IMR-90 (cell line): ENCODE measurements around the gene GALNT12. TPM values are rescaled to one million over a fixed set of nuclear protein-coding genes. Genes with fewer than 3 reads are reported as not detected.

Experiments
- ATAC-seq: fragments of 200-7000 bp; cut with Tn5 transposase; 2 replicates; pipeline ENCODE4 v1.9.1; 2020; ENCODE audit warnings: low read depth, mild to moderate bottlenecking, moderate library complexity
- BruUV-seq: library from RNA; stranded (reverse); fragments of 400-500 nt; replicated peaks from 2 replicates; lab custom pipeline; 2021; lab: Mats Ljungman, UMichigan
- CTCF ChIA-PET: fragments of 300-600 bp; formaldehyde crosslinking; extraction: SDS; loops from one replicate; lab custom pipeline; 2021; ENCODE audit warnings: antibody characterized with exemption; lab: Yijun Ruan, JAX
- POLR2A ChIA-PET: fragments of 300-600 bp; sonication (Branson Sonifier 250); formaldehyde crosslinking; loops from one replicate; lab custom pipeline; 2022; ENCODE audit warnings: antibody characterized with exemption; ENCODE audit not compliant: unreplicated experiment; lab: Charles Lee
- DNase-seq: peaks from one replicate; pipeline ENCODE4 v3.0.0; 2013
- H2AFZ ChIP-seq: replicated peaks from 2 replicates; pipeline ENCODE3; 2013; ENCODE audit warnings: low read length, mild to moderate bottlenecking; ENCODE audit not compliant: poor library complexity
- H2AK5ac ChIP-seq: 2 replicates; pipeline ENCODE4 v1.6.1; 2013; ENCODE audit warnings: low read depth, low read length, inconsistent platforms
- H2AK9ac ChIP-seq: replicated peaks from 2 replicates; pipeline ENCODE3; 2013; ENCODE audit warnings: mild to moderate bottlenecking, low read depth, low read length, moderate library complexity; ENCODE audit not compliant: poor library complexity
- H2BK120ac ChIP-seq: 2 replicates; pipeline ENCODE4 v1.6.1; 2013; ENCODE audit warnings: low read depth, low read length, inconsistent platforms
- H2BK15ac ChIP-seq: 3 replicates; pipeline ENCODE4 v1.6.1; 2013; ENCODE audit warnings: low read depth, low read length, inconsistent platforms
- H2BK20ac ChIP-seq: 2 replicates; pipeline ENCODE4 v1.6.1; 2013; ENCODE audit warnings: low read depth, mild to moderate bottlenecking, inconsistent platforms, low read length, moderate library complexity
- H2BK5ac ChIP-seq: 2 replicates; pipeline ENCODE4 v1.6.1; 2013; ENCODE audit warnings: mild to moderate bottlenecking, low read depth, low read length, inconsistent platforms; ENCODE audit not compliant: poor library complexity, severe bottlenecking
- H3K14ac ChIP-seq: replicated peaks from 2 replicates; pipeline ENCODE4 v1.6.1; 2013; ENCODE audit warnings: low read depth, low read length, inconsistent platforms
- H3K18ac ChIP-seq: 2 replicates; pipeline ENCODE4 v1.6.1; 2013; ENCODE audit warnings: low read depth, low read length, control low read depth
- H3K23ac ChIP-seq: 2 replicates; pipeline ENCODE4 v1.6.1; 2013; ENCODE audit warnings: low read depth, low read length, inconsistent platforms
- H3K27ac ChIP-seq: 2 replicates; pipeline ENCODE4 v1.5.1; 2013; ENCODE audit warnings: mild to moderate bottlenecking, control low read depth, low read length; ENCODE audit not compliant: insufficient read depth
- H3K27me3 ChIP-seq: 2 replicates; pipeline ENCODE4 v1.6.1; 2013; ENCODE audit warnings: low read length; ENCODE audit not compliant: control insufficient read depth, insufficient read depth
- H3K36me3 ChIP-seq: 2 replicates; pipeline ENCODE4 v1.6.1; 2013; ENCODE audit warnings: low read length, mixed read lengths; ENCODE audit not compliant: control insufficient read depth, insufficient read depth
- H3K4ac ChIP-seq: 2 replicates; pipeline ENCODE4 v1.6.1; 2013; ENCODE audit warnings: low read depth, low read length, inconsistent platforms
- H3K4me1 ChIP-seq: 2 replicates; pipeline ENCODE4 v1.6.1; 2013; ENCODE audit warnings: low read length, mixed read lengths; ENCODE audit not compliant: control insufficient read depth, insufficient read depth
- H3K4me2 ChIP-seq: 2 replicates; pipeline ENCODE4 v1.6.1; 2013; ENCODE audit warnings: low read depth, mild to moderate bottlenecking, control low read depth, low read length, moderate library complexity
- H3K4me3 ChIP-seq: 2 replicates; pipeline ENCODE4 v1.5.1; 2013; ENCODE audit warnings: low read depth, mild to moderate bottlenecking, control low read depth, low read length, moderate library complexity; ENCODE audit not compliant: insufficient read depth
- H3K56ac ChIP-seq: 2 replicates; pipeline ENCODE4 v1.6.1; 2013; ENCODE audit warnings: low read length, inconsistent platforms; ENCODE audit not compliant: insufficient read depth; ENCODE audit errors: extremely low read depth
- H3K79me1 ChIP-seq, 2 experiments: 2 replicates each; pipeline ENCODE4 v1.6.1; 2013; ENCODE audit warnings: low read length in 2 of 2, inconsistent platforms in 1 of 2, low read depth in 1 of 2
- H3K9ac ChIP-seq: 2 replicates; pipeline ENCODE4 v1.6.1; 2013; ENCODE audit warnings: low read depth, low read length, control low read depth
- H3K9me1 ChIP-seq: 2 replicates; pipeline ENCODE4 v1.6.1; 2013; ENCODE audit warnings: low read length, inconsistent platforms; ENCODE audit not compliant: insufficient read depth
- H3K9me3 ChIP-seq: 2 replicates; pipeline ENCODE4 v1.6.1; 2013; ENCODE audit warnings: low read length; ENCODE audit not compliant: control insufficient read depth, insufficient read depth
- H4K20me1 ChIP-seq: 2 replicates; pipeline ENCODE4 v1.6.1; 2013; ENCODE audit warnings: low read length, inconsistent platforms; ENCODE audit not compliant: insufficient read depth
- H4K5ac ChIP-seq: 2 replicates; pipeline ENCODE4 v1.6.1; 2013; ENCODE audit warnings: mild to moderate bottlenecking, low read depth, low read length, control low read depth
- H4K8ac ChIP-seq, 2 experiments: 2 replicates each; pipeline ENCODE4 v1.6.1; 2013; ENCODE audit warnings: low read depth in 2 of 2, low read length in 2 of 2, control low read depth in 1 of 2, inconsistent platforms in 1 of 2
- H4K91ac ChIP-seq: 2 replicates; pipeline ENCODE4 v1.6.1; 2013; ENCODE audit warnings: low read depth, low read length, inconsistent platforms; ENCODE audit not compliant: insufficient read depth
- CEBPB ChIP-seq: IDR thresholded peaks from 2 replicates; pipeline ENCODE4 v1.6.1; 2012; ENCODE audit warnings: low read depth, low read length, improper control_type of control experiment
- CHD1 ChIP-seq: IDR thresholded peaks from 2 replicates; pipeline ENCODE4 v1.6.1; 2012; ENCODE audit warnings: low read depth, low read length, improper control_type of control experiment
- CTCF ChIP-seq: conservative IDR thresholded peaks from 2 replicates; pipeline ENCODE4 v1.5.1; 2012; ENCODE audit warnings: mild to moderate bottlenecking, low read depth, low read length, improper control_type of control experiment
- MAFK ChIP-seq: IDR thresholded peaks from 2 replicates; pipeline ENCODE4 v1.6.1; 2012; ENCODE audit warnings: low read depth, low read length, improper control_type of control experiment
- MAZ ChIP-seq: IDR thresholded peaks from 2 replicates; pipeline ENCODE4 v1.6.1; 2012; ENCODE audit warnings: low read depth, mild to moderate bottlenecking, low read length, improper control_type of control experiment, moderate library complexity, borderline replicate concordance
- NFE2L2 ChIP-seq: fragments of 150-350 bp; IDR thresholded peaks from 2 replicates; pipeline ENCODE4 v1.6.1; 2016; ENCODE audit warnings: low read depth, mild to moderate bottlenecking, low read length
- POLR2A ChIP-seq: IDR thresholded peaks from 2 replicates; pipeline ENCODE4 v1.6.1; 2012; ENCODE audit warnings: mild to moderate bottlenecking, low read depth, low read length
- RCOR1 ChIP-seq: IDR thresholded peaks from 2 replicates; pipeline ENCODE4 v1.6.1; 2012; ENCODE audit warnings: mild to moderate bottlenecking, low read length, improper control_type of control experiment; ENCODE audit not compliant: insufficient replicate concordance
- SMC3 ChIP-seq: fragments of 150-350 bp; IDR thresholded peaks from 2 replicates; pipeline ENCODE4 v1.6.1; 2016; ENCODE audit warnings: low read depth, mild to moderate bottlenecking, antibody characterized with exemption, low read length, moderate library complexity
- WGBS, 2 experiments: methylation state at CpG; one replicate each; pipeline versions ENCODE4 v1.1.5 to v1.1.7; 2013; ENCODE audit warnings: missing lambda C conversion rate in 2 of 2; ENCODE audit not compliant: insufficient read length in 1 of 2; ENCODE audit errors: extremely low coverage in 2 of 2; 5-methylcytosine and 5-hydroxymethylcytosine counted together
- dilution Hi-C: fragments of 300-500 bp; cut with HindIII; formaldehyde crosslinking; loops from one replicate; pipeline ENCODE4 v1.14.3; 2018; ENCODE audit warnings: low sequenced_read_pairs; ENCODE audit not compliant: unreplicated experiment
- in situ Hi-C: fragments of 300-500 bp; cut with MboI; formaldehyde crosslinking; loops from 3 replicates; pipeline ENCODE4 v1.14.3; 2019; ENCODE audit warnings: low sequenced_read_pairs, inconsistent platforms, mixed read lengths
- intact Hi-C: fragments of 100-400 bp; cut with micrococcal nuclease; formaldehyde crosslinking; loops from 2 replicates; pipeline ENCODE4 v1.10.0; 2022
- polyA plus RNA-seq, 3 experiments: library from polyadenylated mRNA; depleted of rRNA; stranded (reverse); fragments of >200 nt; gene quantifications; 2 replicates each; pipeline ENCODE4 v1.2.3, GENCODE V29; 2012; ENCODE audit warnings: low replicate concordance in 1 of 3
- total RNA-seq: library from RNA; depleted of rRNA; stranded (reverse); fragments of >200 nt; gene quantifications from 2 replicates; pipeline ENCODE4 v1.2.3, GENCODE V29; 2012
- TF ChIP-seq, protein P1 (sequence below): fragments of 150-350 bp; IDR thresholded peaks from 2 replicates; pipeline ENCODE4 v1.6.1; 2016; ENCODE audit warnings: low read depth, mild to moderate bottlenecking, low read length, moderate library complexity, borderline replicate concordance

GALNT12 gene
- total and polyA plus RNA-seq, 2 of the 4 experiments (the other 2 are of a cell fraction): 2.3 to 2.5 TPM

DNA sequence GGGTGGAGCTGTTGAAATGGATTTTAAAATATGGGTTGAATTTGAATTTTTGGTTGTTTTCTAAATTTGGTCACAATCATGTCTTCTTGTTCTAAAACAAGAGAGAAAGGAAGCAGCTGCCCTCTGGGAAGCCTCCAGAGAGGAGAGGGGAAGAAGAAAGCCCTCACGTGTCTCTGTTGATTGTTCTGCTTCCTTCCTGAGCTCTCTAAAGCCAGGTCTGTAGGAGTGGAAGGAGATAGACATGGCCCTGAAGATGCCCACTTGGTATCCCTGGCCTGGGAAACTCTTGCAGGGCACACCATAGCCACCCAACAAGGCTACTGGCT, 59.6 kb downstream of the GALNT12 start:
- DNase-seq: no peak
- Histone ChIP-seq H3K4ac (peak overlapping the region; percentile 98), H2BK120ac (peak overlapping the region; percentile 99), H4K20me1 (no peaks in the 10 kb centered on the region), H3K23ac (peak overlapping the region; percentile 89), H3K36me3 (no peaks in the 10 kb centered on the region), H3K9me1 (peaks cover 14% of the 10 kb centered on the region), H3K79me1 (no peaks in the 10 kb centered on the region), H3K27me3 (no peaks in the 10 kb centered on the region), H2BK15ac (peak overlapping the region; percentile 95; the same call in 2 of the 3 replicates), H2AK5ac (peak overlapping the region; percentile 99), H4K91ac (peak overlapping the region; percentile 99), H3K56ac (no peak overlapping the region), H3K4me1 (peaks cover 16% of the 10 kb centered on the region), H4K8ac (peak overlapping the region; percentile 76 to 96), H2AFZ (peak overlapping the region; percentile 78), H2BK5ac (peak overlapping the region; percentile 64), H3K4me3 (no peak overlapping the region), H4K5ac (peak overlapping the region; percentile 83), H3K14ac (peak overlapping the region; percentile 96), H3K27ac (peak overlapping the region; percentile 87; the same call in 1 of the 2 replicates), H2BK20ac (peak overlapping the region; percentile 99), H3K9me3 (peaks cover 3% of the 10 kb centered on the region), H3K4me2 (no peak overlapping the region), H3K18ac (peak overlapping the region; percentile 80), H3K9ac (no peak overlapping the region), H2AK9ac (peak overlapping the region; percentile 86)
- no TSS peak for BruUV-seq
- POLR2A ChIA-PET: no interaction called here
- no peak; the same call in 1 of the 2 replicates for ATAC-seq
- dilution Hi-C loops: no loop called here
- TF ChIP-seq NFE2L2 (no peak), CHD1 (no peak), CEBPB (no peak), MAFK (no peak), CTCF (no peak), MAZ (no peak), POLR2A (no peak), SMC3 (no peak), RCOR1 (no peak)
- TF ChIP-seq, protein P1, sequence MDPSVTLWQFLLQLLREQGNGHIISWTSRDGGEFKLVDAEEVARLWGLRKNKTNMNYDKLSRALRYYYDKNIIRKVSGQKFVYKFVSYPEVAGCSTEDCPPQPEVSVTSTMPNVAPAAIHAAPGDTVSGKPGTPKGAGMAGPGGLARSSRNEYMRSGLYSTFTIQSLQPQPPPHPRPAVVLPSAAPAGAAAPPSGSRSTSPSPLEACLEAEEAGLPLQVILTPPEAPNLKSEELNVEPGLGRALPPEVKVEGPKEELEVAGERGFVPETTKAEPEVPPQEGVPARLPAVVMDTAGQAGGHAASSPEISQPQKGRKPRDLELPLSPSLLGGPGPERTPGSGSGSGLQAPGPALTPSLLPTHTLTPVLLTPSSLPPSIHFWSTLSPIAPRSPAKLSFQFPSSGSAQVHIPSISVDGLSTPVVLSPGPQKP: no peak
- intact Hi-C loops: no loop called here
- no CpG with 5 or more reads among the region's 1 CpG for WGBS, 2 experiments
- in situ Hi-C loops: loop anchor here (25.0 kb wide), 1 partner anchor 970 kb away; no protein-coding TSS in a partner anchor
- CTCF ChIA-PET: no interaction called here
